GM18526 (cell line): Measurements from ENCODE around the gene EMC8.

Experiments used
- POLR2A ChIP-seq: IDR thresholded peaks from 3 replicates; pipeline ENCODE4 v1.6.1; 2011; ENCODE audit not compliant: insufficient read length; ENCODE audit errors: extremely low read depth

EMC8 gene

GRCh38 chr16:85803570-85803969, 4.2 kb upstream of the EMC8 start:
- TF ChIP-seq POLR2A, result no peak

GRCh38 chr16:85800321-85800669, 951 bp upstream of the EMC8 start:
- TF ChIP-seq POLR2A, result no peak

- no peak for TF ChIP-seq POLR2A
Observed at GRCh38 chr16:85798901-85799496, 345 bp downstream of the EMC8 start.

GRCh38 chr16:85798283-85798776, 1.0 kb downstream of the EMC8 start:
- no peak for TF ChIP-seq POLR2A

GRCh38 chr16:85796599-85796998, 2.7 kb downstream of the EMC8 start:
- no peak for TF ChIP-seq POLR2A

- TF ChIP-seq POLR2A, result no peak
Observed at GRCh38 chr16:85796152-85796551, 3.2 kb downstream of the EMC8 start.

- no peak for TF ChIP-seq POLR2A
Observed at GRCh38 chr16:85794696-85795095, 4.6 kb downstream of the EMC8 start.

- no peak for TF ChIP-seq POLR2A
Observed at GRCh38 chr16:85793662-85794298, 5.6 kb downstream of the EMC8 start.

- no peak for TF ChIP-seq POLR2A
Observed at GRCh38 chr16:85789773-85790172, 9.6 kb downstream of the EMC8 start.

- TF ChIP-seq POLR2A, result no peak
Observed at GRCh38 chr16:85788819-85789218, 10.5 kb downstream of the EMC8 start.

- TF ChIP-seq POLR2A, result no peak
Observed at GRCh38 chr16:85785927-85786326, 13.4 kb downstream of the EMC8 start.

- no peak for TF ChIP-seq POLR2A
Observed at GRCh38 chr16:85784813-85785212, 14.5 kb downstream of the EMC8 start.

GRCh38 chr16:85783441-85783840, 15.9 kb downstream of the EMC8 start:
- no peak for TF ChIP-seq POLR2A

- TF ChIP-seq POLR2A, result no peak
Observed at GRCh38 chr16:85782451-85782850, 16.9 kb downstream of the EMC8 start.

GRCh38 chr16:85781695-85782370, 17.5 kb downstream of the EMC8 start:
- no peak for TF ChIP-seq POLR2A

- TF ChIP-seq POLR2A, result no peak
Observed at GRCh38 chr16:85781156-85781555, 18.2 kb downstream of the EMC8 start.
